ENCODE data around the gene C1QTNF6. TPM values are rescaled to one million over a fixed set of nuclear protein-coding genes. Genes with fewer than 3 reads are reported as not detected.
"Not testable (repeated sequence)": the region's sequence is repeated elsewhere in the genome, so short reads cannot be mapped to it uniquely, and the experiment has no call there.

The C1QTNF6 gene
- total RNA-seq, 1 donor from 2014 or later = 4.6 TPM

DNA sequence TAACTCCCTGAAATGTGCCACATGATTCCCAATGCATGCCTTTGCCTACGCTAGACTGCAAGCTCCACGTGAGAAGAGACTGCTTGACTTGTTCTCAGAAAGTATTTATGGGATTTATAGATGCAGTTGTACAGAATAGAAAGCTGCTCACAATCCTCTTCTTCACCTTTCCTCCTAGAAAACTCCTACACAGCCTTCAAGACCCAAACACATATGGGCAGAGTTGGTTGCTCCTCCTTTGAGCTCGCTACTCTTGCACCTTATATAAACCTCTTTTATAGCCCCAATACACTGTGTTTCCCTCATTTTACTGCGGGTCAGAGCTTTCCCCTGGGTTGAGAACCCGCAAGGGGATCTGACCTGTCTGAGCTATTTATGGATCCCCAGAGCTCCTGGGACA lies 16.4 kb downstream of the C1QTNF6 start:
- Histone ChIP-seq H3K27ac (no peak overlapping the region), H3K9me3 (no peaks in the 10 kb centered on the region), H3K27me3 (no peaks in the 10 kb centered on the region), H3K36me3 (no peaks in the 10 kb centered on the region), H3K4me3 (no peak overlapping the region), H3K4me1 (peaks cover 9 to 19% of the 10 kb centered on the region in 2 donors)
- DNase-seq (ENCODE audit: low spot score in 2 of 2) = no peak
- intact Hi-C loops (cut with DNase I) = no loop called here
- no peak for TF ChIP-seq CTCF (IDR thresholded peaks at IDR 0.05)

DNA sequence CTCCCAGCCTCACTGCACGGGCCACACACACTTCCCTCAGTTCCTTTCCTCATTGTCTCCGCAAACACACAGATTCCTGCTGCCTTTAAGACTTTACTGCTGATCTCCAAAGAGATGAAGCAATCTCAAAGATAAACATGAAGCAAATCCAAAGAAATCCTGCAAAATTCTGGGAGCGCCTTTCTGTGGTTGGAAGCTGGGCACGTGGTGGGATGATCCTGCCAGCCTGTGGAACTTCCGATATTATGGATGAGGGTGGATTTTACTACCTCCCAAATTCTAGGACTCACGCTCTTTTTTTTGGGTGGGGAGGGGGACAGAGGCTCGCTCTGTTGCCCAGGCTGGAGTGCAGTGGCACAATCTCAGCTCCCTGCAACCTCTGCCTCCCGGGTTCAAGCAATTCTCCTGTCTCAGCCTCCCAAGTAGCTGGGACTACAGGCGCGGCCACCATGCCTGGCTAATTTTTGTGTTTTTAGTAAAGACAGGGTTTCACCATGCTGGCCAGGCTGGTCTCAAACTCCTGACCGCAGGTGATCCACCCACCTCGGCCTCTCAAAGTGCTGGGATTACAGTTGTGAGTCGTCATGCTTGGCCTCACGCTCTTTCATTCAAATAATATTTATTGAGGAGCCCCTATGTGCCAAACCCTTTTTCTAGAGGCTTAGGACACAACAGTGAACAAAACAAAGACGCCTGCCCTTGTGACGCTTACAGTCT lies 17.2 kb downstream of the C1QTNF6 start:
- H3K27me3 ChIP-seq; H3K9me3 ChIP-seq; intact Hi-C loops (cut with DNase I); H3K36me3 ChIP-seq; H3K27ac ChIP-seq; H3K4me3 ChIP-seq: not testable (repeated sequence)
- DNase-seq (ENCODE audit: low spot score in 2 of 2) = peak in 1 of 2 donors; percentile 35
- peaks cover under 1 to 12% of the 10 kb centered on the region in 2 donors for H3K4me1 ChIP-seq

DNA sequence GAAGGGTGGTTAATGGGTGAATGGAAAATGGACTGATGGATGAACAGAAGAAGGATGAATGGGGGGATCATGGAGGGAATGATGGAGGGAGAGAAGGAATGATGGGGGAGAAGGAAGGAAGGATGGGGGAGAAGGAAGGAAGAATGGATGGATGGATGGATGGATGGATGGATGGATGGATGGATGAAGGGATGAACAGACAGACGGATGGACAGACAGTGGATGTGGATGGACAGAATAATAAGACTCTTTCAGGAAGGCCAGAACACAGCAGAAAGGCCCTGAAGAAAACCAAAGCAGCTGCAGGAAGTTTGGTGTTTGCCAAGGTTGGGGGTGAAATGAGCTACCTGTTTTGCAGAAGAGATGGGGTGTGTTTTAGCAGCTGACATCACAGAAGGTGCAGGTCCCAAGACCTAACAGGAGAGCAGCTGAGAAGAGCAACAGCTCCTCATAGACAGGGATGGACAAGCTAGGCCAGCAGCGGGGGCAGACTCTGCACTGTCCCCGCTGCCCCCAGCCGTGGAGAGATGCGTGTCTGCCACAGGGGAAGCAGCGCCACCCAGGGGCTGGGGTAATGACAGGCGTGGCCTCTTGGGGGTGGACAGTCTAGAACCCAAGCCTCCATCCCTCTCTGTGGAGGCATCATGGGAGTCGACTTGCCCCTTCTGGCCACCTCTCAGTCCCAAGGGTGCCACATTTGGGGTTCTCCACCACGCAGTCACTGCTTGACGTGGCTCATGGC lies 17.9 kb downstream of the C1QTNF6 start:
- no peaks in the 10 kb centered on the region for H3K36me3 ChIP-seq
- no peaks in the 10 kb centered on the region for H3K27me3 ChIP-seq
- H3K4me3 ChIP-seq = no peak overlapping the region
- intact Hi-C loops (cut with DNase I) = loop anchor here (5.0 kb wide), 1 partner anchor 393 kb away; the partner anchor contains the start of gene IFT27
- DNase-seq (ENCODE audit: low spot score in 2 of 2) = peak in 1 of 2 donors; percentile 60
- no peak overlapping the region for H3K27ac ChIP-seq
- H3K9me3 ChIP-seq = no peaks in the 10 kb centered on the region
- H3K4me1 ChIP-seq = peaks cover 0 to 9% of the 10 kb centered on the region in 2 donors
- no peak for TF ChIP-seq CTCF (IDR thresholded peaks at IDR 0.05)

GRCh38 chr22:37169406-37169805 lies 18.6 kb downstream of the C1QTNF6 start:
- no peak overlapping the region for H3K4me3 ChIP-seq
- no peak for TF ChIP-seq CTCF (IDR thresholded peaks at IDR 0.05)
- intact Hi-C loops (cut with DNase I) = loop anchor here (5.0 kb wide), 1 partner anchor 392 kb away; the partner anchor contains the start of gene IFT27
- no peaks in the 10 kb centered on the region for H3K9me3 ChIP-seq
- DNase-seq (ENCODE audit: low spot score in 2 of 2) = no peak
- H3K27ac ChIP-seq = no peak overlapping the region
- H3K27me3 ChIP-seq = no peaks in the 10 kb centered on the region
- H3K4me1 ChIP-seq = peaks cover 0 to 9% of the 10 kb centered on the region in 2 donors
- no peaks in the 10 kb centered on the region for H3K36me3 ChIP-seq

- TF ChIP-seq CTCF (IDR thresholded peaks at IDR 0.05) = no peak
- no peak overlapping the region for H3K4me3 ChIP-seq
- H3K36me3 ChIP-seq = no peaks in the 10 kb centered on the region
- no peaks in the 10 kb centered on the region for H3K9me3 ChIP-seq
- peaks cover 0 to 9% of the 10 kb centered on the region in 2 donors for H3K4me1 ChIP-seq
- DNase-seq (ENCODE audit: low spot score in 2 of 2) = no peak
- H3K27me3 ChIP-seq = no peaks in the 10 kb centered on the region
- intact Hi-C loops (cut with DNase I) = loop anchor here (5.0 kb wide), 1 partner anchor 391 kb away; the partner anchor contains the start of gene IFT27
- no peak overlapping the region for H3K27ac ChIP-seq
These were observed 19.9 kb downstream of the C1QTNF6 start for GRCh38 chr22:37167981-37168647.

Measured in ascending aorta (tissue), 2 donors.